GM12872 (cell line): ENCODE results near the gene MFAP3.

ENCODE experiments used
- TF ChIP-seq, protein P1 (sequence below): IDR thresholded peaks from 3 replicates; pipeline ENCODE4 v1.5.1; 2011; ENCODE audit warnings: low read depth, mild to moderate bottlenecking, low read length, moderate library complexity; ENCODE audit not compliant: insufficient read depth

Gene MFAP3

DNA sequence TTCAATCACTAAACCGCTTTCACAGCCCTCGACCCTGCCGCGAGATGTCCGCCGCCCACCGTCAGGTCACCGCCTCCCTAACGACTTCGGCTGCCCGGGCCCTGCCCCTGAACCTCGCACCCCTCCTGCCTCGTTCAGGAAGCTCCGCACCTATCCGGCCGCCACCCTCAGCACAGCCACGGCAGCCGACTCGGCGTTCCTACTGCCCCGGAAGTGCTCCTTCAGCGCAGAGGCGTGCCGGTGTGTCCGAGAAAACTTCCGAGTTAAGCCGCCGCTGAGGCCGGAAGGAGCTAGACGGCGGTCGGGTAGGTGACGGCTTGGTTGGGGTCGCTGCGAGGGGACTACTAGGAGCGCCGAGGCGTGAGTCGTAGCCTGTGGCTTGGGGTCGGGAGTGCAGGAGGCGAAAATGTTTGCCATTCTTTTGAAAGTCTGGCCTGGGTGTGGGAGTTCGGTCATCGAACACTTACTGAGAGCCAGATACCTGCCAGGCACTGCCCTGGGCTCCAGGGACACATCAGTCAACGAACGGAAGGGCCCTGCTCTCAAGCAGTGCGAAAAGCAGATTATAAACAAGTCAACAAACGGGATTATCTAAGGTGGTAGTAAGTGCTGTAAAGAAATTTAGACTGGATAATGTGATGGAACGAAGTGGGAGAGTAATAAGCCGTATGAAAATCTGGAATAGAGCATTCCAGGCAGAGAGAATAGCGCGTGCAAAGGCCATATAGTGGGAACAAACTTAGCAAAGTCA is at the start of gene MFAP3, which contains the start of gene FAM114A2:
Gene MFAP3 (plus strand): TSS at position 261 of the 751 bp plus-strand sequence. CDS start 10,756 bp downstream, outside the sequence.
Gene FAM114A2 (minus strand): TSS at position 204 of the 751 bp plus-strand sequence. CDS start 3,957 bp downstream, outside the sequence.
- TF ChIP-seq, protein P1, sequence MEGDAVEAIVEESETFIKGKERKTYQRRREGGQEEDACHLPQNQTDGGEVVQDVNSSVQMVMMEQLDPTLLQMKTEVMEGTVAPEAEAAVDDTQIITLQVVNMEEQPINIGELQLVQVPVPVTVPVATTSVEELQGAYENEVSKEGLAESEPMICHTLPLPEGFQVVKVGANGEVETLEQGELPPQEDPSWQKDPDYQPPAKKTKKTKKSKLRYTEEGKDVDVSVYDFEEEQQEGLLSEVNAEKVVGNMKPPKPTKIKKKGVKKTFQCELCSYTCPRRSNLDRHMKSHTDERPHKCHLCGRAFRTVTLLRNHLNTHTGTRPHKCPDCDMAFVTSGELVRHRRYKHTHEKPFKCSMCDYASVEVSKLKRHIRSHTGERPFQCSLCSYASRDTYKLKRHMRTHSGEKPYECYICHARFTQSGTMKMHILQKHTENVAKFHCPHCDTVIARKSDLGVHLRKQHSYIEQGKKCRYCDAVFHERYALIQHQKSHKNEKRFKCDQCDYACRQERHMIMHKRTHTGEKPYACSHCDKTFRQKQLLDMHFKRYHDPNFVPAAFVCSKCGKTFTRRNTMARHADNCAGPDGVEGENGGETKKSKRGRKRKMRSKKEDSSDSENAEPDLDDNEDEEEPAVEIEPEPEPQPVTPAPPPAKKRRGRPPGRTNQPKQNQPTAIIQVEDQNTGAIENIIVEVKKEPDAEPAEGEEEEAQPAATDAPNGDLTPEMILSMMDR = no peak

GRCh38 chr5:153991168-153991567 is 47.6 kb upstream of the MFAP3 start:
- TF ChIP-seq, protein P1 = no peak

- TF ChIP-seq, protein P1 = no peak
Observed at GRCh38 chr5:153998010-153998409, 40.8 kb upstream of the MFAP3 start.

DNA sequence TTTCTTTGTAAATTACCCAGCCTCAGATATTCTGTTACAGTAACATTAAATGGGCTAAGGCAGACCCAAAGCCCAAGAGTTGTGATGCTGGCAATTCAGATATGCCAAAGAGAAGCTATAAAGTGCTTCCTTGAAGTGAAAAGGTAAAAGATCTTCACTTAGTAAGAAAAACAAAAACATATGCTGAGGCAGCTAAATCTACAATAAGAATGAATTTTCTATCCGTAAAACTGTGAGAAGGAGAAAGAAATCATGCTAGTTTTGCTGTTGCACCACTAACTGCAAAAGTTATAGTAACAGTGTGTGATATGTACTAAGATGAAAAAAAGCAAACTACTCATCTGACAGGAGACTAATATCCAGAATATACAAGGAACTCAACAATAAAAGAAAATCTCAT is 40.0 kb upstream of the MFAP3 start:
- TF ChIP-seq, protein P1 = no peak

GRCh38 chr5:153999995-154000394 is 38.8 kb upstream of the MFAP3 start:
- TF ChIP-seq, protein P1 = no peak

- TF ChIP-seq, protein P1 = no peak
Observed at GRCh38 chr5:154000703-154001102, 38.1 kb upstream of the MFAP3 start.

GRCh38 chr5:154002093-154002492 is 36.7 kb upstream of the MFAP3 start:
- TF ChIP-seq, protein P1 = no peak
